Nephron progenitor cell (in vitro differentiated cells): ENCODE measurements around the gene RIMS3.

Source experiments
- DNase-seq: peaks from one replicate; pipeline ENCODE4 v3.0.0; 2021
- H3K27ac Mint-ChIP-seq: 2 replicates; pipeline ENCODE4 v1.8.0; 2021; ENCODE audit warnings: mild to moderate bottlenecking, moderate library complexity, mixed read lengths
- H3K27me3 Mint-ChIP-seq: 2 replicates; pipeline ENCODE4 v1.8.0; 2021; ENCODE audit warnings: mild to moderate bottlenecking, low read depth, mixed read lengths; ENCODE audit not compliant: poor library complexity
- H3K36me3 Mint-ChIP-seq: 2 replicates; pipeline ENCODE4 v1.8.0; 2021; ENCODE audit warnings: low read depth, mixed read lengths
- H3K4me1 Mint-ChIP-seq: 2 replicates; pipeline ENCODE4 v1.8.0; 2021; ENCODE audit warnings: mixed read lengths
- H3K4me3 Mint-ChIP-seq: 2 replicates; pipeline ENCODE4 v1.8.0; 2021; ENCODE audit warnings: mild to moderate bottlenecking, moderate library complexity, mixed read lengths
- H3K9me3 Mint-ChIP-seq: 2 replicates; pipeline ENCODE4 v1.8.0; 2021; ENCODE audit warnings: mild to moderate bottlenecking, moderate library complexity, mixed read lengths
- CTCF ChIP-seq: fragments of 200-600 bp; sonication (generic); IDR thresholded peaks from 2 replicates; pipeline ENCODE4 v1.5.0; 2021; ENCODE audit warnings: antibody characterized with exemption

The RIMS3 gene

GRCh38 chr1:40627987-40628902 lies 37.2 kb downstream of the RIMS3 start:
- no peak for TF ChIP-seq CTCF
- peaks cover 2% of the 10 kb centered on the region for H3K27me3 Mint-ChIP-seq
- no peaks in the 10 kb centered on the region for H3K36me3 Mint-ChIP-seq
- no peaks in the 10 kb centered on the region for H3K4me1 Mint-ChIP-seq
- no peak overlapping the region for H3K4me3 Mint-ChIP-seq
- H3K27ac Mint-ChIP-seq = no peak overlapping the region
- no peaks in the 10 kb centered on the region for H3K9me3 Mint-ChIP-seq
- no peak for DNase-seq

- Mint-ChIP-seq H3K9me3 (no peaks in the 10 kb centered on the region), H3K27ac (no peak overlapping the region), H3K4me1 (peaks cover 5% of the 10 kb centered on the region), H3K27me3 (peaks cover 2% of the 10 kb centered on the region), H3K36me3 (no peaks in the 10 kb centered on the region), H3K4me3 (no peak overlapping the region)
- no peak for DNase-seq
- TF ChIP-seq CTCF = no peak
Observed at GRCh38 chr1:40626383-40626770, 39.1 kb downstream of the RIMS3 start.

- TF ChIP-seq CTCF = no peak
- H3K27ac Mint-ChIP-seq = no peak overlapping the region
- DNase-seq = no peak
- H3K4me1 Mint-ChIP-seq = peaks cover 5% of the 10 kb centered on the region
- no peak overlapping the region for H3K4me3 Mint-ChIP-seq
- H3K27me3 Mint-ChIP-seq = peaks cover 2% of the 10 kb centered on the region
- H3K36me3 Mint-ChIP-seq = no peaks in the 10 kb centered on the region
- H3K9me3 Mint-ChIP-seq = no peaks in the 10 kb centered on the region
Observed at GRCh38 chr1:40625476-40626382, 39.8 kb downstream of the RIMS3 start.

DNA sequence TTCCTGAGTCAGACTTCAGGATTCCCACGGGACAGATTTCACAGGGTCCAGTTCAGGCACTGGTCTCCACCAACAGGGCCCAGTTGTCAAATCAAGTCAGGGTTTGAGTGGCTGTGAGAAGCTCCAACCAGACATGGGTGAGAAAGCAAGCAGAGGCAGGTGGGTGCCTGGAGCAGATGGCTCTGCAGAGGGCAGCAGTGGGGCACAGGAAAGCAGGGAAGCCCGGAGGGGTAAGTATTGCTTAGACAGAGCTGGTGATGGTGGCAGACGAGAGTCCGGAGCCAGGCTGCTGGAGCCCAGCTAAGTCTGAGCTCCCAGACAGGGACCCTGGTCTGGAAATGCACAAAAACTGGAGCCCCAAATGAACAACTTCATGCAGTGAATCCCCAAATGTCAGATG lies 40.4 kb downstream of the RIMS3 start:
- Mint-ChIP-seq H3K27me3 (peaks cover 2% of the 10 kb centered on the region), H3K4me3 (no peak overlapping the region), H3K27ac (no peak overlapping the region), H3K36me3 (no peaks in the 10 kb centered on the region), H3K4me1 (peaks cover 5% of the 10 kb centered on the region), H3K9me3 (no peaks in the 10 kb centered on the region)
- DNase-seq = no peak
- no peak for TF ChIP-seq CTCF

GRCh38 chr1:40622936-40623629 lies 42.4 kb downstream of the RIMS3 start:
- H3K27ac Mint-ChIP-seq = no peak overlapping the region
- no peaks in the 10 kb centered on the region for H3K9me3 Mint-ChIP-seq
- no peaks in the 10 kb centered on the region for H3K36me3 Mint-ChIP-seq
- H3K27me3 Mint-ChIP-seq = peaks cover 2% of the 10 kb centered on the region
- H3K4me3 Mint-ChIP-seq = no peak overlapping the region
- no peak for DNase-seq
- TF ChIP-seq CTCF = no peak
- peaks cover 5% of the 10 kb centered on the region for H3K4me1 Mint-ChIP-seq
